Kidney epithelial cell (primary cell): ENCODE data around the gene CTTN. TPM values are rescaled to one million over a fixed set of nuclear protein-coding genes. Genes with fewer than 3 reads are reported as not detected.
"Not testable (repeated sequence)": the region's sequence is repeated elsewhere in the genome, so short reads cannot be mapped to it uniquely, and the experiment has no call there.

Experiments
- DNase-seq: peaks from one replicate; pipeline ENCODE4 v3.0.0-alpha.2; 2010; ENCODE audit warnings: low read depth
- H3K27me3 ChIP-seq: 2 replicates; pipeline ENCODE4 v1.6.0; 2011; ENCODE audit warnings: low read length; ENCODE audit not compliant: control insufficient read depth, insufficient read depth
- H3K36me3 ChIP-seq: 2 replicates; pipeline ENCODE4 v1.5.1; 2011; ENCODE audit warnings: low read length; ENCODE audit not compliant: control insufficient read depth, insufficient read depth
- H3K4me3 ChIP-seq: 2 replicates; pipeline ENCODE4 v1.5.1; 2011; ENCODE audit warnings: low read depth, mild to moderate bottlenecking, control low read depth, low read length
- CTCF ChIP-seq: IDR thresholded peaks from 2 replicates; pipeline ENCODE4 v1.5.1; 2011; ENCODE audit warnings: mild to moderate bottlenecking, moderate library complexity, low read length, control low read depth, inconsistent platforms; ENCODE audit not compliant: insufficient read depth, poor library complexity, severe bottlenecking
- total RNA-seq: library from RNA; depleted of rRNA; stranded (reverse); fragments of >200 nt; gene quantifications from 2 replicates; pipeline ENCODE4 v1.2.3, GENCODE V29; 2015

Gene CTTN
- total RNA-seq, 1 donor from 2014 or later = 296 TPM

DNA sequence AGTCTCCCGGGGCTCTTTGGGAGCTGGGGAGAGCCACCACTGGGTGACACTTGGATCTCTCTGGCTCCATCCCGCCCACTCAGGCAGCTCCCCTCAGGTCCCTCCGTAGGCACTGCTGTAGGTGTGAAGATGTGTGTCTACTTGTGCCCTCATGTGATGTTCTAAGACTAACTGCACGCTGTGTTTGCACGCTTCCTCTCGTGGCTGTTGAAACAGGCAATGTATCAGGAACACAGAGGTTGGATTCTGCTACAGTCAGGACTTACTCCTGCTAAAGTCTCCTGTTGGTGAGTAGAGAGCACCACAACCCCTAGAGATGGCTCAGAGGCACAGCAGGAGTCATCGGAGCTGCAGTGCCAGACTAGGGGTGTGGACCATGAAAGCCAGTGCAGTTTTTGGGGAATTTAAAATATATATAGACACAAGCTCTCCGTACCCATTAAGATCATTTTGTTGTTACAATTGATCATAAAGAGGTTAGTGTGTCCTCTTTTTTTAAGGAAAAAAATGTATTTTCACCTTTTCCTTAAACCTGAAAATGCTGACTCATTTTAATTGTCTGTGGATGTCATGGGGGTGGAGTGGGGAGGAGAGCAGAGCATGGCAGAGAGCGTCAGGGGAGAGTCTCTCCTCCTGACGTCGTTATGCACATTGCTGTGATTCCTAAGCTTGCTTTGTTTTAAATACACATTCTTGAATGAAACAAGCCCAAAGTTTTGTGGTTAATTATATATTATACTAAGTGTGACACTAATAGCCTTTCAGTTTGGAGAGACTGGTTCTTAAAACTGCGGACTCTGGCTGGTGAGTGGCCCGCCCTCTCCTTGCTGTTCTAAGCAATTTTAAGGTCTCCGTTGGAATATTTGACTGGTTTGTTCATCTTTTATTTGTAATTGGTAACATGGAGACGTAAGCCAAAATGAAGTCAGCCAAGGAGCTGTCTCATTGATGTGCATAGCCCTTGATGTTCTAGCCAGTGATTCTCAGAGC, 16.2 kb upstream of the CTTN start:
- H3K36me3 ChIP-seq = peaks cover 4% of the 10 kb centered on the region
- H3K4me3 ChIP-seq = no peak overlapping the region
- H3K27me3 ChIP-seq = no peaks in the 10 kb centered on the region
- no peak for DNase-seq
- no peak for TF ChIP-seq CTCF

GRCh38 chr11:70383664-70384565, 14.4 kb upstream of the CTTN start:
- no peaks in the 10 kb centered on the region for H3K27me3 ChIP-seq
- no peak overlapping the region for H3K4me3 ChIP-seq
- DNase-seq = no peak
- peaks cover 4% of the 10 kb centered on the region for H3K36me3 ChIP-seq
- no peak for TF ChIP-seq CTCF

DNA sequence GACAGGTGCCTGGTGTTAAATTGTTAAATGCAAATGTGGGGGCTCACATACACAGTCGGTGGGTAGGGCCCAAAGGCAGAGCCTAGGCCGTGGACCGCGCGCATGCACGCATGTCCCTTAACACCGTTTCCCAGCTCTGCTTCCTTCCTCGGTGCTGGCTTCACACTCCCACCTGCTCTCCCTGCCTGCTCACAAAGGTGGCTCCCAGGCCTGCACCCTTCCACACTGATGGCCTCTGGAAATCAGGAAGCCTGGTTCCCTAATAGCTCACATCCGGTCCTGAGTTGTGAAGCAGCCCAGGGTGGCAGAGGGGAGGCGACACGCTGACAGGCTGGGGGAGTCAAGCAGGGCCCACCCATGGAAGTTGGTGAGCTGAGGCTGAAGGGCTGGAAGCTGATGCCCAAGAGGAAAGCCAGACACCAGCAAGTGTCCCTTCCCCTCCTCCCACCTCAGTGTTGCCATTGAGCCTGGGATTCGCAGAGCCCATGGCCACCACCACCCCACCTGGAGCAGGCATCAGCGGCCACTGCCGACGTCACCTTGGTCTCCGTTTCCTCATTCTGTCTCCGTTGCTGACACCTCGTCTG, 13.7 kb upstream of the CTTN start:
- no peak for DNase-seq
- H3K27me3 ChIP-seq = no peaks in the 10 kb centered on the region
- no peak for TF ChIP-seq CTCF
- H3K4me3 ChIP-seq = no peak overlapping the region
- H3K36me3 ChIP-seq = peaks cover 4% of the 10 kb centered on the region

GRCh38 chr11:70387564-70387963, 10.8 kb upstream of the CTTN start:
- no peaks in the 10 kb centered on the region for H3K27me3 ChIP-seq
- no peak for DNase-seq
- no peak for TF ChIP-seq CTCF
- no peak overlapping the region for H3K4me3 ChIP-seq
- H3K36me3 ChIP-seq = peaks cover 4% of the 10 kb centered on the region

DNA sequence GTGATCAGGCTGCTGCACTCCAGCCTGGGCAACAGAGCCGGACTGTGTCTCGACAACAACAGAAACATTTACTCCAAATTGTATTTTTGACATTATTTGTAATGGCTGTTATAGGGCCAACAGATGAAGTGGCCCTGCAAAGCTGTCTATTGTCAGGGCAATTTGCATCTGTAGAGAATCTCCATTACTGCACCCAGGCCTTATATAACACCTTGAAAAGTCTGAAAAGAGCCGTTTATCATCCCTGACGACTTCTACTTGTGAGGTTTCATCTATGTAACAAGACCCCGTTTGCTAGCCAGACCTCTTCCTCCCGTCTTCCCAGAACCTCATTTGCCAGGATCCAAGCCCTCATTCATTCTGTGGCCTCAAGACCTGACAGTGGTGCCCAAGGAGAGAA, 9.1 kb upstream of the CTTN start:
- no peak for DNase-seq
- peaks cover 2% of the 10 kb centered on the region for H3K36me3 ChIP-seq
- no peak for TF ChIP-seq CTCF
- H3K27me3 ChIP-seq = no peaks in the 10 kb centered on the region
- no peak overlapping the region for H3K4me3 ChIP-seq

DNA sequence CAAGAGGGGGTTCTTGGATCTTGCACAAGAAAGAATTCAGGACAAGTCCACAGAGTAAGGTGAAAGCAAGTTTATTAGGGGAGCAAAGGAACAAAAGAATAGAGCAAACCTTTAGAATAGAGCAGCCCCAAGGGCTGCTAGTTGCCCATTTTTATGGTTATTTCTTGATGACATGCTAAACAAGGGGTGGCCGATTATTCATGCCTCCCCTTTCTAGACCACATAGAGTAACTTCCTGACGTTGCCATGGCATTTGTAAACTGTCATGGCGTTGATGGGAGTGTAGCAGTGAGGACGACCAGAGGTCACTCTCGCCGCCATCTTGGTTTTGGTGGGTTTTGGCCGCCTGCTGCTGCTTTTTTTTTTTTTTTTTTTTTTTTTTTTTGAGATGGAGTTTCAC, 7.4 kb upstream of the CTTN start:
- H3K4me3 ChIP-seq, H3K27me3 ChIP-seq, DNase-seq, H3K36me3 ChIP-seq: not testable (repeated sequence)
